HuH-7.5 (cell line): Measurements from ENCODE around the gene C4orf50.
"Not testable (repeated sequence)": the region's sequence is repeated elsewhere in the genome, so short reads cannot be mapped to it uniquely, and the experiment has no call there.

ENCODE experiments used
- DNase-seq: peaks from one replicate; pipeline ENCODE4 v3.0.0; 2011; ENCODE audit warnings: low spot score

Gene C4orf50

DNA sequence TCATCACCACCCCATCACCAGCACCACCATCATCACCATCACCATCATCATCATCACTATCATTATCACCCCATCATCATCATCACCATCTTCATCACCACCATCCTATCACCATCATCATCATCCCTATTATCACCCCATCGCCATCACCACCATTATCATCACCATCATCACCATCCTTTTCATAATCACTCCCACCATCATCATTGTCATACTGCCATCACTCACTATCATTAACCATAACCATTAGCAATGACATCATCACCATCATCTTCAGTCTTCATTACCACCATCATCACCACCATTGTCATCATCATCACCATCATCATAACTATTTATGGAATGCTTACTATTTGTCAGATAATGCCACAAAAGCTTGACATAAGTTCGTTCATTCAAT is 161.0 kb downstream of the C4orf50 start:
- DNase-seq, result no peak

DNA sequence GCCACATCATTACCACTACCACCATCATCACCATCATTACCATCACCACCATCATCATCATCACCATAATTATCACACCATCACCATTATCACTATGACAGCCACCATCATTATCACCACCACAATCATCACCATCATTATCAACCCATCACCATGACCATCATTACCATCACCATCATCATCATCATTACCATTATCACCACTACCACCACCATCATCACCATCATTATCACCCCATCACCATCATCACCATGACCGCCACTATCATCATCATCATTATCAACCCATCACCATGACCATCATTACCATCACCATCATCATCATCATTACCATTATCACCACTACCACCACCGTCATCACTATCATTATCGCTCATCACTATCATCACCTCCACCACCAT is 161.9 kb downstream of the C4orf50 start:
- DNase-seq, result not testable (repeated sequence)

DNA sequence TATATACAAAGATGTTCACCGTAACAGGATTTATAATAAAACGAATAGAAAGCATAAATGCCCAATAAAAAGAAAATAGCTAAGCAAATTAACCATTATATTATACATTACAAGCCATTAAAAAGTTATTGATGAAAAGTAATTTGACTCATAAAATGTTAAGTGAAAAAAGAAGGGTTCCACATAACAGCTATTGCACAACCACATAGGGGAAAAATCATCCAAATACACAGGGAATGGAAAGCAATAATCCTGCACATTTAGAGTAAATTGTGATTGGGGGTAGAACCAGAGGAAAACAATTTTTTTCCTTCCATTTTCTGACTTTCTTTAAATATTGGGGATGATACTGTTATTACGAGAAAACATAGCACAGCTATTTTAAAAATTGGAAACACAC is 163.3 kb downstream of the C4orf50 start:
- no peak for DNase-seq

DNA sequence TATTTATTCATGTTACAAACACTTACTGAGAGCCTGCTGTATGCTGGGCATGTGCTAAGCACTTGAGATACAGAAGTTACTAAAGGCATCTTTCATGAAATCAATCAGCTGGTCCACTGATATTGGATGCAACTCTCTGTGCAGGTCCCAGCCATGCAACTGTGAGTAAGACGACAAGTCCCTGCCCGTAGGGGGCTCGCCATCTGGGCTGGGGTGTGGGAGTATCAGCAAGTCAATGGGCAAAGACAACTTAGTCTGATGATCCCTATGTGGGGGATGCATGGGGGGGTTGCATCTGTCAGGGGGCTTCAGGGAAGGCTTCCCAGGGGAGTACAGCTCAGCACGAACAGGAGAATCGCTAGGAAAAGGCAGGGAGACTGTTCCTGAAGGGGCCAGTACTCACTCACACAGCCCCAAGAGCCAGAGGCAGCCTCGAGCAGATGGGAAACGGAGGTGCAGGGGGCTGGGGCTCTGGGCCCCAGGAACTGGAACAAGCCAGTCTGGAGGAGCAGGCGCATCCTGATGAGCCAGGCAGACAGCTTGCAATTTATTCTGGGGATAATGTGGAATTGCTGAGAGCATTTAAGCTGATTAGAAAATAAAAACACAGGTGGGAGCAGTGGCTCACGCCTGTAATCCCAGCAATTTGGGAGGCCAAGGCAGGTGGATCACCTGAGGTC is 165.6 kb downstream of the C4orf50 start:
- no peak for DNase-seq

DNA sequence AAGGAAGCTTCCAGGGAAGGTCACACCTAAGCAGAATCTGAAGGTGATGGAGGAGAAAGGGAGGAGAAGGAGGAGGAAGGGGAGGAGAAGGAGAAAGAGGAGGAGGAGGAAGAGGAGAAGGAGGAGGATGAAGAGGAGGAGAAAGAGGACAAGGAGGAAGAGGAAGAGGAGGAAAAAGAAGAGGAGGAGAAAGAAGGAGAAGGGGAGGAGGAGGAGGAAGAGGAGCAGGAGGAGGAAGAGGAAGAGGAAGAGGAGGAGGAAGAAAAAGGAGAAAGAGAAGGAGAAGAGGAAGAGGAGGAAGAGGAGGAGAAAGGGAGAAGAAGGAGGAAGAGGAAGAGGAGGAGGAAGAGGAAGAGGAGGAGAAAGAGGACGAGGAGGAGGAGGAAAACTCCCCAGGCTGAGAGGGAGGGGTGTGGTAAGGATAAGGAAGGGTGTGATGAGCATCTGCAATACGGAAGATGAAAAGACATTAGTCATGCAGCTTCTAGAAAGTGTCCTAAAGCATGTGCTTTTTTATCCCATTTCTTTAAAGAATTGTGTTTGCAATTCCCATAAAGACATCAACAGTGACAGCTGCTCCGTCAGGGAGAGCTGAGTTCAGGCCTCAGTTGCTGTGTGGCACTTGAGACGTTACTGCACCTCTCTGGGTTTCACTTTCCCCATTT is 166.5 kb downstream of the C4orf50 start:
- no peak for DNase-seq
